CD14-positive monocyte (primary cell): ENCODE data around the gene BIK. TPM values are rescaled to one million over a fixed set of nuclear protein-coding genes. Genes with fewer than 3 reads are reported as not detected.

Experiments
- DNase-seq, 3 donors: peaks; one replicate each; pipeline ENCODE4 v3.0.0-alpha.2; 2011 to 2022
- H2AFZ ChIP-seq: 2 replicates; pipeline ENCODE4 v1.6.0; 2012; ENCODE audit warnings: mild to moderate bottlenecking, low read depth, low read length, inconsistent platforms; ENCODE audit not compliant: insufficient read depth, poor library complexity, severe bottlenecking
- H3K27ac ChIP-seq, 2 donors: 1 replicate in 1 of 2; 2 replicates in 1 of 2; pipeline ENCODE4 v1.5.1; 2012 to 2013; ENCODE audit warnings: low read length in 2 of 2, control low read depth in 1 of 2, inconsistent platforms in 1 of 2, low read depth in 1 of 2, mild to moderate bottlenecking in 1 of 2
- H3K27me3 ChIP-seq, 2 donors: one replicate each; pipeline versions ENCODE4 v1.6.0 to v1.6.1; 2011 to 2013; ENCODE audit warnings: low read length in 2 of 2; ENCODE audit not compliant: control insufficient read depth in 2 of 2, insufficient read depth in 2 of 2
- H3K36me3 ChIP-seq, 2 donors: replicated peaks in 1 of 2; 1 replicate in 1 of 2; 2 replicates in 1 of 2; pipeline versions ENCODE4 v1.5.1 to v1.6.1; 2012 to 2013; ENCODE audit warnings: low read length in 2 of 2, control low read depth in 1 of 2, inconsistent platforms in 1 of 2, mild to moderate bottlenecking in 1 of 2; ENCODE audit not compliant: insufficient read depth in 2 of 2, control insufficient read depth in 1 of 2
- H3K4me1 ChIP-seq, 2 donors: 1 replicate in 1 of 2; 2 replicates in 1 of 2; pipeline versions ENCODE4 v1.5.1 to v1.6.1; 2012 to 2013; ENCODE audit warnings: low read length in 2 of 2, control low read depth in 1 of 2, inconsistent platforms in 1 of 2, mild to moderate bottlenecking in 1 of 2, moderate library complexity in 1 of 2; ENCODE audit not compliant: insufficient read depth in 2 of 2, control insufficient read depth in 1 of 2
- H3K4me2 ChIP-seq: replicated peaks from 2 replicates; pipeline ENCODE3; 2012; ENCODE audit warnings: low read length, moderate library complexity, mild to moderate bottlenecking; ENCODE audit not compliant: poor library complexity, severe bottlenecking; ENCODE audit errors: extremely low read depth
- H3K4me3 ChIP-seq, 3 experiments: fragments of 200-600 bp in 1 of 3; sonication (generic) in 1 of 3; replicated peaks in 1 of 3; 1 replicate in 2 of 3; 2 replicates in 1 of 3; pipeline ENCODE4 v1.5.1; 2011 to 2013; ENCODE audit warnings: low read length in 3 of 3, mild to moderate bottlenecking in 3 of 3, control low read depth in 2 of 3, low read depth in 2 of 3, inconsistent platforms in 1 of 3, moderate library complexity in 1 of 3
- H3K79me2 ChIP-seq: 2 replicates; pipeline ENCODE4 v1.6.0; 2012; ENCODE audit warnings: mild to moderate bottlenecking, control low read depth, inconsistent platforms, low read length, moderate library complexity; ENCODE audit not compliant: insufficient read depth
- H3K9ac ChIP-seq: 2 replicates; pipeline ENCODE4 v1.6.0; 2017; ENCODE audit warnings: low read length, mild to moderate bottlenecking; ENCODE audit not compliant: insufficient read depth, poor library complexity, severe bottlenecking
- H3K9me3 ChIP-seq, 2 donors: replicated peaks in 1 of 2; 1 replicate in 1 of 2; 2 replicates in 1 of 2; pipeline versions ENCODE4 v1.5.1 to v1.6.1; 2012 to 2013; ENCODE audit warnings: low read length in 2 of 2, control low read depth in 1 of 2; ENCODE audit not compliant: control insufficient read depth in 1 of 2, insufficient read depth in 1 of 2
- H4K20me1 ChIP-seq: 2 replicates; pipeline ENCODE4 v1.6.0; 2012; ENCODE audit warnings: mild to moderate bottlenecking, low read length, control low read depth, moderate library complexity; ENCODE audit not compliant: insufficient read depth
- H3K27ac Mint-ChIP-seq, 7 donors: one replicate each; pipeline ENCODE4 v1.8.0; 2020; ENCODE audit warnings: mild to moderate bottlenecking in 7 of 7, mixed read lengths in 7 of 7, moderate library complexity in 6 of 7, inconsistent platforms in 2 of 7
- H3K27me3 Mint-ChIP-seq, 3 donors: one replicate each; pipeline ENCODE4 v1.8.0; 2021 to 2022; ENCODE audit warnings: low read depth in 3 of 3, mild to moderate bottlenecking in 3 of 3, mixed read lengths in 3 of 3, moderate library complexity in 3 of 3, inconsistent platforms in 1 of 3
- H3K36me3 Mint-ChIP-seq, 2 donors: one replicate each; pipeline ENCODE4 v1.8.0; 2020; ENCODE audit warnings: mixed read lengths in 2 of 2, inconsistent platforms in 1 of 2, mild to moderate bottlenecking in 1 of 2
- H3K4me1 Mint-ChIP-seq: one replicate; pipeline ENCODE4 v1.8.0; 2020; ENCODE audit warnings: mild to moderate bottlenecking, mixed read lengths
- H3K4me3 Mint-ChIP-seq, 2 donors: one replicate each; pipeline ENCODE4 v1.8.0; 2020; ENCODE audit warnings: mild to moderate bottlenecking in 2 of 2, mixed read lengths in 2 of 2, moderate library complexity in 1 of 2
- H3K9me3 Mint-ChIP-seq, 7 donors: one replicate each; pipeline ENCODE4 v1.8.0; 2020 to 2022; ENCODE audit warnings: mixed read lengths in 7 of 7, mild to moderate bottlenecking in 6 of 7, moderate library complexity in 6 of 7, inconsistent platforms in 2 of 7
- WGBS: methylation state at CpG from one replicate; pipeline ENCODE4 v1.1.5; 2013; ENCODE audit warnings: missing lambda C conversion rate; ENCODE audit not compliant: insufficient coverage; 5-methylcytosine and 5-hydroxymethylcytosine counted together
- intact Hi-C, 2 donors: fragments of 100-400 bp; cut with micrococcal nuclease; formaldehyde crosslinking; loops; one replicate each; pipeline versions ENCODE4 v1.15.0 to v1.15.1; 2023
- polyA plus RNA-seq, 3 donors: library from polyadenylated mRNA; depleted of rRNA in 1 of 3; unstranded in 2 of 3; stranded (reverse) in 1 of 3; fragments of 300-500 nt in 2 of 3; fragments of >200 nt in 1 of 3; fragmentation: Illumina TruSeq in 2 of 3; gene quantifications; 1 replicate in 2 of 3; 2 replicates in 1 of 3; pipeline ENCODE4 v1.2.3, GENCODE V29; 2012 to 2021
- TF ChIP-seq, protein P1 (sequence below): fragments of 200-600 bp; IDR thresholded peaks from one replicate; pipeline ENCODE4 v1.8.0; 2022; ENCODE audit warnings: antibody characterized with exemption, mild to moderate bottlenecking

Gene BIK
- polyA plus RNA-seq, 3 donors, result 0.96 to 3.1 (median 3.1) TPM

DNA sequence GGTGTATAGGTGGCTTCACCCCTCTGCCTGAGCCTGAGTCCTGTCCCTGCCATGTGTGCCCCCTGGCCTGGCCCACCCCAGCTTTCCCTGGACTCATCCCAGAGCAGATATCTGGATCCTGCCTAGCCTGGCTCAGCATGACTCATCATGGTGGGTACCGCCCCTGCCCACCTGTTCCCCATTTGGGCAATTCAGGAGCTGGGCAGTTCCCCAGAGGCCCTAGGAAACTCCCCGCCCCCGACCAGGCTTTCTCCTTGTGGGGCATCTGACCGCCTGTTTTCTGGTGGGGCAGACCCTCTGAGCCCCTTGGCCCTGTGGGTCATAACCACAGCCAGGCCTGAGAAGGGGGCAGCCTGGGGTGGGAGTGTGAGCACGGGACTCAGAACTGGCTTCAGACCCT, 45.2 kb downstream of the BIK start:
- Histone ChIP-seq H3K27me3 (no peaks in the 10 kb centered on the region), H3K9me3 (no peaks in the 10 kb centered on the region), H2AFZ (no peak overlapping the region), H3K4me1 (peaks cover 66 to 83% of the 10 kb centered on the region in 2 donors), H3K4me3 (peak overlapping the region in 1 of 3 experiments; percentile 98), H3K79me2 (peaks cover 98% of the 10 kb centered on the region), H3K4me2 (peak overlapping the region; percentile 79), H3K9ac (peak overlapping the region; percentile 15), H4K20me1 (peaks cover 75% of the 10 kb centered on the region), H3K27ac (peak overlapping the region; percentile 79 to 87), H3K36me3 (peaks cover 17 to 36% of the 10 kb centered on the region in 2 donors)
- peaks cover 0 to 2% (median 0%) of the 10 kb centered on the region in 7 donors for H3K9me3 Mint-ChIP-seq
- 64% methylated on average over 5 of the region's 5 CpGs for WGBS
- peak overlapping the region; percentile 79 to 96 (median 93) for H3K27ac Mint-ChIP-seq
- H3K4me3 Mint-ChIP-seq, result peak overlapping the region in 1 of 2 donors; percentile 100
- peak in 2 of 3 donors; percentile 30 to 81 for DNase-seq
- peaks cover 9 to 40% of the 10 kb centered on the region in 2 donors for H3K36me3 Mint-ChIP-seq
- TF ChIP-seq, protein P1, sequence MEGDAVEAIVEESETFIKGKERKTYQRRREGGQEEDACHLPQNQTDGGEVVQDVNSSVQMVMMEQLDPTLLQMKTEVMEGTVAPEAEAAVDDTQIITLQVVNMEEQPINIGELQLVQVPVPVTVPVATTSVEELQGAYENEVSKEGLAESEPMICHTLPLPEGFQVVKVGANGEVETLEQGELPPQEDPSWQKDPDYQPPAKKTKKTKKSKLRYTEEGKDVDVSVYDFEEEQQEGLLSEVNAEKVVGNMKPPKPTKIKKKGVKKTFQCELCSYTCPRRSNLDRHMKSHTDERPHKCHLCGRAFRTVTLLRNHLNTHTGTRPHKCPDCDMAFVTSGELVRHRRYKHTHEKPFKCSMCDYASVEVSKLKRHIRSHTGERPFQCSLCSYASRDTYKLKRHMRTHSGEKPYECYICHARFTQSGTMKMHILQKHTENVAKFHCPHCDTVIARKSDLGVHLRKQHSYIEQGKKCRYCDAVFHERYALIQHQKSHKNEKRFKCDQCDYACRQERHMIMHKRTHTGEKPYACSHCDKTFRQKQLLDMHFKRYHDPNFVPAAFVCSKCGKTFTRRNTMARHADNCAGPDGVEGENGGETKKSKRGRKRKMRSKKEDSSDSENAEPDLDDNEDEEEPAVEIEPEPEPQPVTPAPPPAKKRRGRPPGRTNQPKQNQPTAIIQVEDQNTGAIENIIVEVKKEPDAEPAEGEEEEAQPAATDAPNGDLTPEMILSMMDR, result no peak
- intact Hi-C loops, result loop anchor here in 1 of 2 donors (10.0 kb wide), 2 partner anchors 141 to 221 kb away; partner anchors contain the start of gene PACSIN2
- peaks cover 0 to 2% (median 0%) of the 10 kb centered on the region in 3 donors for H3K27me3 Mint-ChIP-seq
- peaks cover 67% of the 10 kb centered on the region for H3K4me1 Mint-ChIP-seq

DNA sequence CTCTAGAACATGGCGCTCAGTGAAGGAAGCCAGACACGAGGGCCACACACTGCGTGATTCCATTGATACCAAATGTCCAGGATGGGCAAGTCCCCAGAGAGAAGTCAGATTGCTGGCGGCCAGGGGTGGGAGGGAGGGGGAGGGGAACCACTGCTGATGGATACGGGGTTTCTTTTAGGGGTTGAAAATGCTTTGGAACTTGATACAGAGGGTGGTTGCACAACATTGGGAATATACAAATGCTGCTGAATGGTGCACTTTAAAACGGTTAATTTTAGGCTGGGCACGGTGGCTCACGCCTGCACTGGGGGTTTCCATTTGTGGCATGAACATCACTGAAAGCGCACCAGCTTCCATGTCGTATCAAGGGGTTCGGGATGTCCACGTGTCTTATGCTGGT, 45.9 kb downstream of the BIK start:
- 75% methylated on average over 7 of the region's 12 CpGs for WGBS
- peaks cover 15 to 46% of the 10 kb centered on the region in 2 donors for H3K36me3 Mint-ChIP-seq
- Histone ChIP-seq H3K27me3 (no peaks in the 10 kb centered on the region), H3K4me1 (peaks cover 63 to 78% of the 10 kb centered on the region in 2 donors), H3K4me2 (peak overlapping the region; percentile 79), H2AFZ (no peak overlapping the region), H3K4me3 (peak overlapping the region in 1 of 3 experiments; percentile 98), H3K9ac (no peak overlapping the region), H3K27ac (peak overlapping the region; percentile 79 to 87), H3K9me3 (no peaks in the 10 kb centered on the region), H3K79me2 (peaks cover 97% of the 10 kb centered on the region), H4K20me1 (peaks cover 82% of the 10 kb centered on the region), H3K36me3 (peaks cover 22 to 42% of the 10 kb centered on the region in 2 donors)
- no peak overlapping the region for H3K4me3 Mint-ChIP-seq
- intact Hi-C loops, result loop anchor here in 1 of 2 donors (10.0 kb wide), 2 partner anchors 142 to 222 kb away; partner anchors contain the start of gene PACSIN2
- H3K27me3 Mint-ChIP-seq, result peaks cover 0 to 2% (median 0%) of the 10 kb centered on the region in 3 donors
- peaks cover 0 to 2% (median 0%) of the 10 kb centered on the region in 7 donors for H3K9me3 Mint-ChIP-seq
- TF ChIP-seq, protein P1, result no peak
- peak overlapping the region in 6 of 7 donors; percentile 72 to 96 (median 94) for H3K27ac Mint-ChIP-seq
- no peak for DNase-seq
- H3K4me1 Mint-ChIP-seq, result peaks cover 63% of the 10 kb centered on the region
